Lower leg skin (tissue), 3 donors: ENCODE results near the gene ERG28.

Source experiments
- POLR2A ChIP-seq, 2 donors: fragments of 450-650 bp; IDR thresholded peaks; one replicate each; pipeline ENCODE4 v1.6.1; 2016 to 2017; ENCODE audit warnings: antibody characterized with exemption in 2 of 2, mild to moderate bottlenecking in 1 of 2, moderate library complexity in 1 of 2
- TF ChIP-seq, protein P1 (sequence below), 3 donors: fragments of 450-650 bp; IDR thresholded peaks; one replicate each; pipeline ENCODE4 v1.5.1; 2016; ENCODE audit warnings: antibody characterized with exemption in 3 of 3, mild to moderate bottlenecking in 3 of 3, moderate library complexity in 2 of 3

DNA sequence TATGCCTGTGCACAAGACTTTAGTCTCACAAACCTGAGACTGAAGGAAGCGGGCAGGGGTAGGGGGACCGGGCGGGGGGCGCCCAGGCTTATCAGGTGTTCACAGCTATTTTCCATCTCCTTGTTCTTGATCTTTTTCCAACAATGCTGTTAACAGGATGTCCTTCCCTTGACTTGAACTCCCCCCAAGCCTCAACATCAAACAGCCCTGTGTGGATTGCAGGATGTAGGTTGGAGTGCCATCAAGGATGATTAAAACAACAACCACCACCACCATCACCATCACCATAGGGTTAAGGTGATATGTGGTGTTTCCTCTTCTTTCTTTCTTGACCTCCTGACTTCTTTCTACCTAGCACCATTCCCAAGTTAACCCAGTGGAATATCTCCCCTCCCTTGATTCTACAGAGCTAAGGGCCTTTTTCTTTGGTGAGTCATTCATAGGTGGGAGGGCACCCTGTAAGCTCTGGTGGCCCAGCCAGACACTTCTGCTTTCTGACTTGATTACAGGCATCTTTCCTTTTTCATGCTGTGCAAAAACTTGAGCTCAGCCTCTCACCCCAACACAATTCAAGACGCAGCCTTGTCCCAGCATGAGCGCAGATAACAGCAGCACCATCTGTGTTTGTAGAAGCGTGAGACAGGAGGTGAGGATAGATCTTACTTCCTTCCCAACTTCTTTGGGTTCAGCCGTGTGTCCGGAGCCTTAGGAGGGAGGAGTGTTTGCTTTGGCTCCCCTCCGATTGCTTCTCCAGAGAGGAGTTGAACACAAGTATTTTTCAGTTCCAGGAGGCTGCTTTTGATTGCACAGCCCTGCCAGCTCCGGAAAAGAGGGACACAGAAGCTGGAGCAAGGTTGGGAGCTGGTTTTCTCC is 55.5 kb downstream of the ERG28 start:
- TF ChIP-seq, protein P1, sequence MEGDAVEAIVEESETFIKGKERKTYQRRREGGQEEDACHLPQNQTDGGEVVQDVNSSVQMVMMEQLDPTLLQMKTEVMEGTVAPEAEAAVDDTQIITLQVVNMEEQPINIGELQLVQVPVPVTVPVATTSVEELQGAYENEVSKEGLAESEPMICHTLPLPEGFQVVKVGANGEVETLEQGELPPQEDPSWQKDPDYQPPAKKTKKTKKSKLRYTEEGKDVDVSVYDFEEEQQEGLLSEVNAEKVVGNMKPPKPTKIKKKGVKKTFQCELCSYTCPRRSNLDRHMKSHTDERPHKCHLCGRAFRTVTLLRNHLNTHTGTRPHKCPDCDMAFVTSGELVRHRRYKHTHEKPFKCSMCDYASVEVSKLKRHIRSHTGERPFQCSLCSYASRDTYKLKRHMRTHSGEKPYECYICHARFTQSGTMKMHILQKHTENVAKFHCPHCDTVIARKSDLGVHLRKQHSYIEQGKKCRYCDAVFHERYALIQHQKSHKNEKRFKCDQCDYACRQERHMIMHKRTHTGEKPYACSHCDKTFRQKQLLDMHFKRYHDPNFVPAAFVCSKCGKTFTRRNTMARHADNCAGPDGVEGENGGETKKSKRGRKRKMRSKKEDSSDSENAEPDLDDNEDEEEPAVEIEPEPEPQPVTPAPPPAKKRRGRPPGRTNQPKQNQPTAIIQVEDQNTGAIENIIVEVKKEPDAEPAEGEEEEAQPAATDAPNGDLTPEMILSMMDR (IDR thresholded peaks at IDR 0.05): no peak
- TF ChIP-seq POLR2A (IDR thresholded peaks at IDR 0.05): no peak
